Activated T-helper 1 cell treated with anti-CD3 and anti-CD28 coated beads, Interleukin-12 subunit alpha, Interleukin-12 subunit beta, Interleukin-2, Interleukin-4 antibody, amounts not matched to agents 30 ng/mL and 10 ng/mL and 1 ng/mL, durations not matched to agents 14 hours and 24 hours and 36 hours (primary cell): ENCODE results near the gene PDZD7. TPM values are rescaled to one million over a fixed set of nuclear protein-coding genes. Genes with fewer than 3 reads are reported as not detected.
A peak's percentile ranks its signal among the peaks of the same experiment; 100 is the strongest.

ENCODE experiments used
- DNase-seq: peaks from one replicate; pipeline ENCODE4 v3.0.0; 2021; ENCODE audit warnings: low spot score
- H3K27ac Mint-ChIP-seq: one replicate; pipeline ENCODE4 v1.8.0; 2021; ENCODE audit warnings: mild to moderate bottlenecking, mixed read lengths
- H3K27me3 Mint-ChIP-seq: one replicate; pipeline ENCODE4 v1.8.0; 2022; ENCODE audit warnings: mild to moderate bottlenecking, moderate library complexity, mixed read lengths; ENCODE audit not compliant: insufficient read depth
- H3K36me3 Mint-ChIP-seq: one replicate; pipeline ENCODE4 v1.8.0; 2021; ENCODE audit warnings: low read depth, mixed read lengths
- H3K4me1 Mint-ChIP-seq: one replicate; pipeline ENCODE4 v1.8.0; 2021; ENCODE audit warnings: low read depth, mixed read lengths
- H3K4me3 Mint-ChIP-seq: one replicate; pipeline ENCODE4 v1.8.0; 2021; ENCODE audit warnings: mild to moderate bottlenecking, moderate library complexity, mixed read lengths
- H3K9me3 Mint-ChIP-seq: one replicate; pipeline ENCODE4 v1.8.0; 2021; ENCODE audit warnings: mixed read lengths
- intact Hi-C: fragments of 100-400 bp; cut with micrococcal nuclease; formaldehyde crosslinking; loops from one replicate; pipeline ENCODE4 v1.15.1; 2024
- total RNA-seq: library from RNA; stranded (reverse); gene quantifications from 2 replicates; pipeline ENCODE4 v1.2.3, GENCODE V29; 2022

Gene PDZD7
- total RNA-seq, 1 donor from 2014 or later: 0.54 TPM

GRCh38 chr10:100968062-100968736 lies 62.7 kb downstream of the PDZD7 start:
- H3K9me3 Mint-ChIP-seq: no peaks in the 10 kb centered on the region
- intact Hi-C loops: no loop called here

GRCh38 chr10:100967332-100967731 lies 63.6 kb downstream of the PDZD7 start:
- Mint-ChIP-seq H3K36me3 (peaks cover 15% of the 10 kb centered on the region), H3K27me3 (peaks cover 8% of the 10 kb centered on the region), H3K4me3 (no peak overlapping the region), H3K4me1 (peaks cover 18% of the 10 kb centered on the region), H3K9me3 (no peaks in the 10 kb centered on the region), H3K27ac (no peak overlapping the region)
- intact Hi-C loops: no loop called here
- DNase-seq: no peak

More at GRCh38 chr10:100968062-100968736, 62.7 kb downstream of the PDZD7 start:
- no peak overlapping the region for H3K27ac Mint-ChIP-seq
- peaks cover 18% of the 10 kb centered on the region for H3K4me1 Mint-ChIP-seq
- H3K27me3 Mint-ChIP-seq: peaks cover 8% of the 10 kb centered on the region
- H3K36me3 Mint-ChIP-seq: peaks cover 8% of the 10 kb centered on the region
- peak overlapping the region; percentile 66 for H3K4me3 Mint-ChIP-seq
- no peak for DNase-seq

- Mint-ChIP-seq H3K27ac (no peak overlapping the region), H3K4me3 (no peak overlapping the region), H3K36me3 (peaks cover 20% of the 10 kb centered on the region), H3K4me1 (peaks cover 18% of the 10 kb centered on the region), H3K27me3 (peaks cover 8% of the 10 kb centered on the region), H3K9me3 (no peaks in the 10 kb centered on the region)
- no peak for DNase-seq
- intact Hi-C loops: no loop called here
These were observed 64.0 kb downstream of the PDZD7 start for GRCh38 chr10:100966887-100967286.

GRCh38 chr10:100965820-100966219 lies 65.1 kb downstream of the PDZD7 start:
- no peaks in the 10 kb centered on the region for H3K9me3 Mint-ChIP-seq
- DNase-seq: no peak
- no peak overlapping the region for H3K4me3 Mint-ChIP-seq
- H3K36me3 Mint-ChIP-seq: peaks cover 22% of the 10 kb centered on the region
- intact Hi-C loops: no loop called here
- H3K27me3 Mint-ChIP-seq: peaks cover 7% of the 10 kb centered on the region
- H3K27ac Mint-ChIP-seq: no peak overlapping the region
- H3K4me1 Mint-ChIP-seq: peaks cover 16% of the 10 kb centered on the region

GRCh38 chr10:100963826-100964225 lies 67.1 kb downstream of the PDZD7 start:
- Mint-ChIP-seq H3K36me3 (peaks cover 36% of the 10 kb centered on the region), H3K9me3 (no peaks in the 10 kb centered on the region), H3K27ac (no peak overlapping the region), H3K27me3 (no peaks in the 10 kb centered on the region), H3K4me3 (no peak overlapping the region), H3K4me1 (peaks cover 9% of the 10 kb centered on the region)
- intact Hi-C loops: no loop called here
- DNase-seq: no peak

GRCh38 chr10:100962351-100963080 lies 68.4 kb downstream of the PDZD7 start:
- Mint-ChIP-seq H3K36me3 (peaks cover 38% of the 10 kb centered on the region), H3K4me1 (no peaks in the 10 kb centered on the region), H3K9me3 (no peaks in the 10 kb centered on the region), H3K4me3 (no peak overlapping the region), H3K27ac (no peak overlapping the region), H3K27me3 (no peaks in the 10 kb centered on the region)
- no peak for DNase-seq
- intact Hi-C loops: no loop called here

GRCh38 chr10:100960251-100960650 lies 70.7 kb downstream of the PDZD7 start:
- peaks cover 11% of the 10 kb centered on the region for H3K4me1 Mint-ChIP-seq
- H3K36me3 Mint-ChIP-seq: peaks cover 40% of the 10 kb centered on the region
- intact Hi-C loops: no loop called here

More at GRCh38 chr10:100960251-100960650, 70.7 kb downstream of the PDZD7 start:
- Mint-ChIP-seq H3K9me3 (no peaks in the 10 kb centered on the region), H3K27me3 (no peaks in the 10 kb centered on the region), H3K27ac (no peak overlapping the region), H3K4me3 (no peak overlapping the region)
- DNase-seq: no peak

Other genes with a start within 250 kb of the PDZD7 start
- gene SLF2, start 118.2 kb downstream of the PDZD7 start, total RNA-seq: 33.4 and 36.1 TPM in 2 replicates
- gene SEMA4G, start 61.6 kb downstream of the PDZD7 start, total RNA-seq: 0.31 and 0.83 TPM in 2 replicates
- 61.5 and 63.2 TPM in 2 replicates for gene MRPL43, start 43.6 kb downstream of the PDZD7 start, total RNA-seq
- 41.1 and 42.3 TPM in 2 replicates for gene TWNK, start 43.6 kb downstream of the PDZD7 start, total RNA-seq
- gene LZTS2, start 31.3 kb downstream of the PDZD7 start, total RNA-seq: 22.3 TPM in 2 replicates
- gene SFXN3, start 105 bp upstream of the PDZD7 start, total RNA-seq: 34.8 and 39.0 TPM in 2 replicates
- gene KAZALD1, start 30.9 kb upstream of the PDZD7 start, total RNA-seq: 0.57 and 0.73 TPM in 2 replicates
- gene TLX1, start 100.2 kb upstream of the PDZD7 start, total RNA-seq: not detected in 2 replicates
- not detected in 2 replicates for gene LBX1, start 198.3 kb upstream of the PDZD7 start, total RNA-seq